Measurements from ENCODE around the gene CARD11. TPM values are rescaled to one million over a fixed set of nuclear protein-coding genes. Genes with fewer than 3 reads are reported as not detected.

Gene CARD11
- total RNA-seq, 1 donor from 2014 or later = 74.1 TPM

- Mint-ChIP-seq H3K4me1 (ENCODE audit: low read depth) (peaks cover 12% of the 10 kb centered on the region), H3K9me3 (no peaks in the 10 kb centered on the region), H3K4me3 (ENCODE audit: low read depth) (no peak overlapping the region), H3K27ac (no peak overlapping the region), H3K27me3 (ENCODE audit: low read depth) (no peaks in the 10 kb centered on the region), H3K36me3 (ENCODE audit: low read depth) (peaks cover 55% of the 10 kb centered on the region)
- intact Hi-C loops (cut with micrococcal nuclease) = no loop called here
- DNase-seq (ENCODE audit: low spot score) = no peak
Observed at GRCh38 chr7:2904202-2904601, 139.5 kb downstream of the CARD11 start.

- Mint-ChIP-seq H3K27me3 (ENCODE audit: low read depth) (no peaks in the 10 kb centered on the region), H3K36me3 (ENCODE audit: low read depth) (peaks cover 55% of the 10 kb centered on the region), H3K27ac (no peak overlapping the region), H3K4me3 (ENCODE audit: low read depth) (no peak overlapping the region), H3K4me1 (ENCODE audit: low read depth) (peaks cover 12% of the 10 kb centered on the region), H3K9me3 (no peaks in the 10 kb centered on the region)
- DNase-seq (ENCODE audit: low spot score) = no peak
- intact Hi-C loops (cut with micrococcal nuclease) = no loop called here
Observed at GRCh38 chr7:2903682-2904162, 139.9 kb downstream of the CARD11 start.

DNA sequence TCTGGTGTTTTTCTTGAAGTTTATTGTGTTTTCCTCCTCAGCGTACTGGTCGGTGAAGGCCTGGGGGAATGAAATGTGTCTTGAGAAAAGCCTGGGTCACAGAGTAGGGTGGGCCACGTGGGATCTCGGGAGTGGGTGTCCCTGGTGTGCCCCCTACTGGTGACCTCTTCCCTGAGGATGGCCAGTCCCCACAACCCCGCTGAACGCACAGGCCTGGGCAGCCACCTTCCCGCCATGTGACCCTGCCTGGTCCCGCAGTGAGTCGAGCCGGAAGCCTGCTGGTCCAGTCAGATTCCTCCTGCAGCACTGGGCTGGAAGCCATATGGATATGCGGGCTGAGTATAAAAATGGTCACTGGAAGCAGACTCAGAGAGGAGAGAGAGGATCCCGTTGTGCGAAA, 146.6 kb downstream of the CARD11 start:
- Mint-ChIP-seq H3K27me3 (ENCODE audit: low read depth) (no peaks in the 10 kb centered on the region), H3K27ac (no peak overlapping the region), H3K4me1 (ENCODE audit: low read depth) (peaks cover 8% of the 10 kb centered on the region), H3K9me3 (no peaks in the 10 kb centered on the region), H3K4me3 (ENCODE audit: low read depth) (no peak overlapping the region), H3K36me3 (ENCODE audit: low read depth) (peaks cover 9% of the 10 kb centered on the region)
- intact Hi-C loops (cut with micrococcal nuclease) = no loop called here
- no peak for DNase-seq (ENCODE audit: low spot score)

GRCh38 chr7:2896131-2896530, 147.5 kb downstream of the CARD11 start:
- Mint-ChIP-seq H3K36me3 (ENCODE audit: low read depth) (peaks cover under 1% of the 10 kb centered on the region), H3K27me3 (ENCODE audit: low read depth) (no peaks in the 10 kb centered on the region), H3K9me3 (no peaks in the 10 kb centered on the region), H3K27ac (no peak overlapping the region), H3K4me1 (ENCODE audit: low read depth) (peaks cover 8% of the 10 kb centered on the region), H3K4me3 (ENCODE audit: low read depth) (no peak overlapping the region)
- DNase-seq (ENCODE audit: low spot score) = no peak
- intact Hi-C loops (cut with micrococcal nuclease) = no loop called here

- Mint-ChIP-seq H3K27me3 (ENCODE audit: low read depth) (peaks cover 1% of the 10 kb centered on the region), H3K9me3 (no peaks in the 10 kb centered on the region), H3K4me3 (ENCODE audit: low read depth) (peak overlapping the region; percentile 75), H3K27ac (peak overlapping the region; percentile 89), H3K4me1 (ENCODE audit: low read depth) (peaks cover 8% of the 10 kb centered on the region), H3K36me3 (ENCODE audit: low read depth) (no peaks in the 10 kb centered on the region)
- intact Hi-C loops (cut with micrococcal nuclease) = no loop called here
- peak; percentile 34 for DNase-seq (ENCODE audit: low spot score)
Observed at GRCh38 chr7:2894118-2894940, 149.3 kb downstream of the CARD11 start.

GRCh38 chr7:2893411-2893861, 150.2 kb downstream of the CARD11 start:
- no peak for DNase-seq (ENCODE audit: low spot score)
- Mint-ChIP-seq H3K9me3 (no peaks in the 10 kb centered on the region), H3K4me1 (ENCODE audit: low read depth) (peaks cover 8% of the 10 kb centered on the region), H3K4me3 (ENCODE audit: low read depth) (no peak overlapping the region), H3K27ac (no peak overlapping the region), H3K27me3 (ENCODE audit: low read depth) (peaks cover 1% of the 10 kb centered on the region), H3K36me3 (ENCODE audit: low read depth) (no peaks in the 10 kb centered on the region)
- intact Hi-C loops (cut with micrococcal nuclease) = no loop called here

DNA sequence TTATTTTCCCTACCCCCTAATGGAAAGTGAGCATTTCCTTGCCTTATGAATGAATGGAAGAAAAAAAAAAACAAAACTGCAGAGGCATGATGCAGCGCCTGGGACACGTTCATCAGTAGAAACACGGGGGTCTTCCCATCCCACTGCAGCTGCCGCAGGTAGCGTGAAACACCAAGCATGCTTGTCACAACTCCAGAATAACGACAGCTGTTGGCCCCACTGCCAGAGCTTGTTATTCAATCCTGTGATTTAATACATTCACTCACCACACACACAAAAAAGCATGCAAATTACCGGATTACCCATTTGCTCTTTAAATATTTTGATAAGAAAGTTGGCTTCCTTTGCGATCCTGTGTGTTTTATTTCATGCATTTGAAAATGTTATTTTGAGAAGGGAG, 151.1 kb downstream of the CARD11 start:
- intact Hi-C loops (cut with micrococcal nuclease) = no loop called here
- no peaks in the 10 kb centered on the region for H3K9me3 Mint-ChIP-seq
- H3K4me1 Mint-ChIP-seq (ENCODE audit: low read depth) = peaks cover 8% of the 10 kb centered on the region
- H3K27ac Mint-ChIP-seq = no peak overlapping the region
- no peak for DNase-seq (ENCODE audit: low spot score)
- no peaks in the 10 kb centered on the region for H3K36me3 Mint-ChIP-seq (ENCODE audit: low read depth)
- H3K4me3 Mint-ChIP-seq (ENCODE audit: low read depth) = no peak overlapping the region
- H3K27me3 Mint-ChIP-seq (ENCODE audit: low read depth) = peaks cover 1% of the 10 kb centered on the region

GRCh38 chr7:2887816-2888215, 155.9 kb downstream of the CARD11 start:
- intact Hi-C loops (cut with micrococcal nuclease) = loop anchor here (1.0 kb wide), 2 partner anchors 267 to 313 kb away; no protein-coding TSS in a partner anchor
- Mint-ChIP-seq H3K27me3 (ENCODE audit: low read depth) (peaks cover 1% of the 10 kb centered on the region), H3K27ac (no peak overlapping the region), H3K36me3 (ENCODE audit: low read depth) (no peaks in the 10 kb centered on the region), H3K4me1 (ENCODE audit: low read depth) (peaks cover 3% of the 10 kb centered on the region), H3K9me3 (no peaks in the 10 kb centered on the region), H3K4me3 (ENCODE audit: low read depth) (no peak overlapping the region)
- DNase-seq (ENCODE audit: low spot score) = no peak

GRCh38 chr7:2886900-2887299, 156.8 kb downstream of the CARD11 start:
- H3K4me3 Mint-ChIP-seq (ENCODE audit: low read depth) = no peak overlapping the region
- H3K4me1 Mint-ChIP-seq (ENCODE audit: low read depth) = peaks cover 3% of the 10 kb centered on the region
- no peak overlapping the region for H3K27ac Mint-ChIP-seq
- peaks cover 1% of the 10 kb centered on the region for H3K27me3 Mint-ChIP-seq (ENCODE audit: low read depth)
- H3K36me3 Mint-ChIP-seq (ENCODE audit: low read depth) = no peaks in the 10 kb centered on the region
- intact Hi-C loops (cut with micrococcal nuclease) = loop anchor here (1.0 kb wide), 2 partner anchors 268 to 314 kb away; no protein-coding TSS in a partner anchor
- no peaks in the 10 kb centered on the region for H3K9me3 Mint-ChIP-seq
- peak; percentile 44 for DNase-seq (ENCODE audit: low spot score)

GRCh38 chr7:2886391-2886790, 157.3 kb downstream of the CARD11 start:
- H3K9me3 Mint-ChIP-seq = no peaks in the 10 kb centered on the region
- intact Hi-C loops (cut with micrococcal nuclease) = no loop called here
- DNase-seq (ENCODE audit: low spot score) = no peak
- peaks cover 3% of the 10 kb centered on the region for H3K4me1 Mint-ChIP-seq (ENCODE audit: low read depth)
- H3K4me3 Mint-ChIP-seq (ENCODE audit: low read depth) = no peak overlapping the region
- no peak overlapping the region for H3K27ac Mint-ChIP-seq
- H3K36me3 Mint-ChIP-seq (ENCODE audit: low read depth) = no peaks in the 10 kb centered on the region
- peaks cover 1% of the 10 kb centered on the region for H3K27me3 Mint-ChIP-seq (ENCODE audit: low read depth)

DNA sequence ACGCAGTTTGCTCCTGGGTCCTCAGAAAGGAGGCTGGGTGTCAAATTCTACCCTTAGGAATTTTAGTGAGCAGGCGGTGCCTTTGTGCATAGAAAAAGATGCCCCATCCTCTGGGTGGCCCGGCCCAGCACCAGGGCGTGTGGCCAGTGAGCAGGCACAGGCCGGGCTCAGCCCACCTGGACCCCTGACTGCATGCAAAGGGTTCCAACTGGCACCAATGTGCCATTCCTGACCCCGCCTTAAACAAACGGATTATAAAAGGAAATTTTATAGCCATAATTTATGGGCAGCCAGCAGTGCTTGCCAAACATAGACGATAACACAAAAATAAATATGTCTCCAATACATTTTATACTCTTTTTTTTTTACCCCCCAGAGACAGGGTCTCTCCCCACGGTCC, 159.5 kb downstream of the CARD11 start:
- Mint-ChIP-seq H3K27me3 (ENCODE audit: low read depth) (no peaks in the 10 kb centered on the region), H3K4me3 (ENCODE audit: low read depth) (no peak overlapping the region), H3K36me3 (ENCODE audit: low read depth) (no peaks in the 10 kb centered on the region), H3K27ac (no peak overlapping the region), H3K9me3 (no peaks in the 10 kb centered on the region), H3K4me1 (ENCODE audit: low read depth) (peaks cover 8% of the 10 kb centered on the region)
- intact Hi-C loops (cut with micrococcal nuclease) = no loop called here
- no peak for DNase-seq (ENCODE audit: low spot score)

DNA sequence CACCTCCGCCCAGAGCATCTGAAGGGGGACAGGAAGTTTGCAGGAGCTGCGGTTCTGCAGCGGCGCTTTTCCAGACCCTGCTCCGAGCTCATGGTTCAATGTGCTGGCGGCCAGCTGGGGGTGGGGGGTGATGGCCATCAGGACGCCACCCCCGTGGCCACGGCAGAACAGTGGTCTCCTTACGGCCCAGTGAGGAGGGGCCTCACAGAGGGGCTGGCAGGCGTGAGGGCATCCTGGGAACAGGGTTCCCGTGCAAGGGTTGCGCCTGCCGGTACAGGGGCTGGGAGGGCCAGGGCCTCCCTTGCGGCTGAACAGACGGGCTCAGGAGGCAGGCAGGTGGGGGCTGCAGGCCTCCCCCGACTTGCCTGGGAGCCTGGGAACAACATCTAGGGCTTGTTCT, 160.6 kb downstream of the CARD11 start:
- no peak for DNase-seq (ENCODE audit: low spot score)
- no peak overlapping the region for H3K4me3 Mint-ChIP-seq (ENCODE audit: low read depth)
- H3K9me3 Mint-ChIP-seq = no peaks in the 10 kb centered on the region
- no peak overlapping the region for H3K27ac Mint-ChIP-seq
- peaks cover 17% of the 10 kb centered on the region for H3K4me1 Mint-ChIP-seq (ENCODE audit: low read depth)
- no peaks in the 10 kb centered on the region for H3K36me3 Mint-ChIP-seq (ENCODE audit: low read depth)
- H3K27me3 Mint-ChIP-seq (ENCODE audit: low read depth) = no peaks in the 10 kb centered on the region
- intact Hi-C loops (cut with micrococcal nuclease) = no loop called here

GRCh38 chr7:2882111-2882510, 161.6 kb downstream of the CARD11 start:
- DNase-seq (ENCODE audit: low spot score) = no peak
- Mint-ChIP-seq H3K27me3 (ENCODE audit: low read depth) (no peaks in the 10 kb centered on the region), H3K4me3 (ENCODE audit: low read depth) (no peak overlapping the region), H3K36me3 (ENCODE audit: low read depth) (no peaks in the 10 kb centered on the region), H3K9me3 (no peaks in the 10 kb centered on the region), H3K27ac (no peak overlapping the region), H3K4me1 (ENCODE audit: low read depth) (peaks cover 17% of the 10 kb centered on the region)
- intact Hi-C loops (cut with micrococcal nuclease) = no loop called here

All from activated T-helper 2 cell treated with anti-CD3 and anti-CD28 coated beads, Interferon-gamma antibody, Interleukin-2, Interleukin-4, amounts not matched to agents 10 μg/mL and 5 μg/mL and 100 μg/mL, durations not matched to agents 14 hours and 24 hours and 36 hours (primary cell).